ENCODE measurements around the gene TP53I3. TPM values are rescaled to one million over a fixed set of nuclear protein-coding genes. Genes with fewer than 3 reads are reported as not detected.
"Not testable (repeated sequence)": the region's sequence is repeated elsewhere in the genome, so short reads cannot be mapped to it uniquely, and the experiment has no call there.

TP53I3 gene

DNA sequence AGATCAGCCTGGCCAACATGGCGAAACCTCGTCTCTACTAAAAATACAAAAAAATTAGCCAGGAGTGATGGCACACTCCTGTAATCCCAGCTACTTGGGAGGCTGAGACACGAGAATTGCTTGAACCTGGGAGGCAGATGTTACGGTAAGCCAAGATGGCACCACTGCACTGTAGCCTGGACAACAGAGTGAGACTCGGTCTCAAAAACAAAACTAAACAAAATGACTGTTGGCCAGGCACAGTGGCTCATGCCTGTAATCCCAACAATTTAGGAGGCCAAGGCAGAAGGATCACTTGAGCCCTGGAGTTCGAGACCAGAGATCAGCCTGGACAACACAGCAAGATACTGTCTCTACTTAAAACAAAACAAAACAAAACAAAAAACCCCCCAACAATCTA is 41.5 kb downstream of the TP53I3 start:
- 100% methylated on average over 5 of the region's 6 CpGs for WGBS
- H4K8ac ChIP-seq (ENCODE audit: low read length); H3K4me2 ChIP-seq (ENCODE audit: low read length, poor library complexity, severe bottlenecking); DNase-seq; H3K27ac ChIP-seq (ENCODE audit: low read length, poor library complexity, severe bottlenecking); H2BK12ac ChIP-seq (ENCODE audit: low read length in 2 of 2); H3K9ac ChIP-seq (ENCODE audit: low read length); H4K91ac ChIP-seq (ENCODE audit: low read length); H2AK5ac ChIP-seq (ENCODE audit: low read length, severe bottlenecking); H2BK5ac ChIP-seq (ENCODE audit: low read depth, low read length, poor library complexity, severe bottlenecking); H2AFZ ChIP-seq (ENCODE audit: low read depth, low read length); H3K14ac ChIP-seq (ENCODE audit: low read length in 2 of 2); H2BK120ac ChIP-seq (ENCODE audit: low read depth, low read length); H2BK15ac ChIP-seq (ENCODE audit: low read depth, poor library complexity, severe bottlenecking); H3K23ac ChIP-seq (ENCODE audit: low read length in 2 of 2); H3K4me3 ChIP-seq (ENCODE audit: insufficient read depth in 1 of 2, low read depth in 1 of 2, low read length in 2 of 2); H3K9me3 ChIP-seq (ENCODE audit: control insufficient read depth, low read length); H3K4ac ChIP-seq (ENCODE audit: low read depth in 1 of 2, low read length in 2 of 2); H3K4me1 ChIP-seq (ENCODE audit: control insufficient read depth, insufficient read depth, low read depth, low read length); H3K18ac ChIP-seq (ENCODE audit: low read depth in 1 of 2, low read length in 2 of 2); H3K27me3 ChIP-seq (ENCODE audit: control insufficient read depth in 1 of 2, insufficient read depth in 1 of 2, low read length in 2 of 2): not testable (repeated sequence)
- Histone ChIP-seq H3K79me1 (replicated peaks; ENCODE audit: low read length, poor library complexity, severe bottlenecking) (peaks cover 17% of the 10 kb centered on the region), H3K36me3 (ENCODE audit: control insufficient read depth in 1 of 2, insufficient read depth in 2 of 2, low read depth in 1 of 2, low read length in 2 of 2) (peaks cover 8 to 13% of the 10 kb centered on the region in 2 experiments)

- Histone ChIP-seq H4K8ac (ENCODE audit: low read length) (no peak overlapping the region), H3K4me1 (ENCODE audit: control insufficient read depth, insufficient read depth, low read depth, low read length) (no peaks in the 10 kb centered on the region), H2BK120ac (ENCODE audit: low read depth, low read length) (no peak overlapping the region), H2AFZ (ENCODE audit: low read depth, low read length) (no peak overlapping the region), H2BK12ac (ENCODE audit: low read length in 2 of 2) (no peak overlapping the region), H3K23ac (ENCODE audit: low read length in 2 of 2) (no peak overlapping the region), H3K27me3 (ENCODE audit: control insufficient read depth in 1 of 2, insufficient read depth in 1 of 2, low read length in 2 of 2) (no peaks in the 10 kb centered on the region), H2AK5ac (ENCODE audit: low read length, severe bottlenecking) (no peak overlapping the region), H3K4ac (ENCODE audit: low read depth in 1 of 2, low read length in 2 of 2) (no peak overlapping the region), H3K9ac (ENCODE audit: low read length) (no peak overlapping the region), H2BK5ac (ENCODE audit: low read depth, low read length, poor library complexity, severe bottlenecking) (no peak overlapping the region), H4K91ac (ENCODE audit: low read length) (no peak overlapping the region), H3K27ac (ENCODE audit: low read length, poor library complexity, severe bottlenecking) (no peak overlapping the region), H3K36me3 (ENCODE audit: control insufficient read depth in 1 of 2, insufficient read depth in 2 of 2, low read depth in 1 of 2, low read length in 2 of 2) (peaks cover 8 to 32% of the 10 kb centered on the region in 2 experiments), H3K4me3 (ENCODE audit: insufficient read depth in 1 of 2, low read depth in 1 of 2, low read length in 2 of 2) (no peak overlapping the region), H2BK15ac (ENCODE audit: low read depth, poor library complexity, severe bottlenecking) (no peak overlapping the region), H3K14ac (ENCODE audit: low read length in 2 of 2) (no peak overlapping the region), H3K18ac (ENCODE audit: low read depth in 1 of 2, low read length in 2 of 2) (no peak overlapping the region), H3K9me3 (ENCODE audit: control insufficient read depth, low read length) (no peaks in the 10 kb centered on the region), H3K4me2 (ENCODE audit: low read length, poor library complexity, severe bottlenecking) (no peak overlapping the region), H3K79me1 (replicated peaks; ENCODE audit: low read length, poor library complexity, severe bottlenecking) (peaks cover 10% of the 10 kb centered on the region)
- no peak for DNase-seq
- 100% methylated on average over 3 of the region's 4 CpGs for WGBS
Measured at GRCh38 chr2:24040511-24040910, 44.1 kb downstream of the TP53I3 start.

DNA sequence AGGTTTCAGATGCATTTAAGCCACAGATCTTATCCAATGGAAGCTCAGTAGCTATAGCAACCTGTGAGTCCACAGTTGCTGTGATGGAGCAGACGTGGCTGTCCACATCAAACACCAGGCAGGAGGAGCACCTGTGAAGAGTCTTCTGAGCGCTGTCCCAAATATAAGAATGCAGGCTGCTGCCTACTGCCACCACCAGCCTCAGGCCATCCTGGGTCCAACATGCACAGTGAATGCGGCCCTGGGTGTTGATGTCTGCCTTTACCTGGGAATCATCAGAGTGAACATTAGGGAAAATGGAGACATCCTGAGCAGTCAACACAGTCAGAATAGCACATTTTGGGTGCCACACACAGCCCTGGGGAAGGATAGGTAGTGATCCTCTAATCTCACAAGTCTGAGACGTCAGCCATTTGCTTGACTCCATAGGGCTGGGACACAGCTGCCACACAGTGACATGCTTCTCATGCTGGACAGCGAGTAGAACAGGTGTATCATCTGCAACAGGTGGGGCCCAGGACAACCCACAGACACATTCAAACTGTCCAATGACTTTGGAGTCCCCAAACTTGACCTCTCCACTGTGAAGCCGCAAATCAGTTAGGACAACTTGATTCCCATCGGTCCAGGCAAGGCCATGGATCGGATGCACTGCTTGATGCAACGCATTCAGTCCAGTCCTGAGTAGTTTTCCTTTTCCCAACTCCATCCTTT is 45.7 kb downstream of the TP53I3 start:
- H4K91ac ChIP-seq (ENCODE audit: low read length), result no peak overlapping the region
- H2AFZ ChIP-seq (ENCODE audit: low read depth, low read length), result no peak overlapping the region
- no peaks in the 10 kb centered on the region for H3K4me1 ChIP-seq (ENCODE audit: control insufficient read depth, insufficient read depth, low read depth, low read length)
- H3K23ac ChIP-seq (ENCODE audit: low read length in 2 of 2), result no peak overlapping the region
- no peak overlapping the region for H4K8ac ChIP-seq (ENCODE audit: low read length)
- no peaks in the 10 kb centered on the region for H3K9me3 ChIP-seq (ENCODE audit: control insufficient read depth, low read length)
- no peak overlapping the region for H3K4ac ChIP-seq (ENCODE audit: low read depth in 1 of 2, low read length in 2 of 2)
- no peak overlapping the region for H2BK5ac ChIP-seq (ENCODE audit: low read depth, low read length, poor library complexity, severe bottlenecking)
- 90% methylated on average over 8 of the region's 9 CpGs for WGBS
- no peak overlapping the region for H2BK15ac ChIP-seq (ENCODE audit: low read depth, poor library complexity, severe bottlenecking)
- H3K27ac ChIP-seq (ENCODE audit: low read length, poor library complexity, severe bottlenecking), result no peak overlapping the region
- peaks cover 8 to 32% of the 10 kb centered on the region in 2 experiments for H3K36me3 ChIP-seq (ENCODE audit: control insufficient read depth in 1 of 2, insufficient read depth in 2 of 2, low read depth in 1 of 2, low read length in 2 of 2)
- H3K4me3 ChIP-seq (ENCODE audit: insufficient read depth in 1 of 2, low read depth in 1 of 2, low read length in 2 of 2), result no peak overlapping the region
- H2AK5ac ChIP-seq (ENCODE audit: low read length, severe bottlenecking), result no peak overlapping the region
- no peak overlapping the region for H3K14ac ChIP-seq (ENCODE audit: low read length in 2 of 2)
- no peak overlapping the region for H3K9ac ChIP-seq (ENCODE audit: low read length)
- H3K79me1 ChIP-seq (replicated peaks; ENCODE audit: low read length, poor library complexity, severe bottlenecking), result peaks cover 12% of the 10 kb centered on the region
- H3K18ac ChIP-seq (ENCODE audit: low read depth in 1 of 2, low read length in 2 of 2), result no peak overlapping the region
- no peaks in the 10 kb centered on the region for H3K27me3 ChIP-seq (ENCODE audit: control insufficient read depth in 1 of 2, insufficient read depth in 1 of 2, low read length in 2 of 2)
- DNase-seq, result no peak
- no peak overlapping the region for H2BK12ac ChIP-seq (ENCODE audit: low read length in 2 of 2)
- no peak overlapping the region for H3K4me2 ChIP-seq (ENCODE audit: low read length, poor library complexity, severe bottlenecking)
- H2BK120ac ChIP-seq (ENCODE audit: low read depth, low read length), result no peak overlapping the region

Small RNA genes within 50 kb of the gene (small RNA-seq; reads per million reads assigned to genes)
- not detected for gene RNU6-370P (ENCODE audit: low read depth)

All from mesenchymal stem cell (in vitro differentiated cells and primary cell).